ENCODE data around the gene RMRP.
A peak's percentile ranks its signal among the peaks of the same experiment; 100 is the strongest.

RMRP gene

DNA sequence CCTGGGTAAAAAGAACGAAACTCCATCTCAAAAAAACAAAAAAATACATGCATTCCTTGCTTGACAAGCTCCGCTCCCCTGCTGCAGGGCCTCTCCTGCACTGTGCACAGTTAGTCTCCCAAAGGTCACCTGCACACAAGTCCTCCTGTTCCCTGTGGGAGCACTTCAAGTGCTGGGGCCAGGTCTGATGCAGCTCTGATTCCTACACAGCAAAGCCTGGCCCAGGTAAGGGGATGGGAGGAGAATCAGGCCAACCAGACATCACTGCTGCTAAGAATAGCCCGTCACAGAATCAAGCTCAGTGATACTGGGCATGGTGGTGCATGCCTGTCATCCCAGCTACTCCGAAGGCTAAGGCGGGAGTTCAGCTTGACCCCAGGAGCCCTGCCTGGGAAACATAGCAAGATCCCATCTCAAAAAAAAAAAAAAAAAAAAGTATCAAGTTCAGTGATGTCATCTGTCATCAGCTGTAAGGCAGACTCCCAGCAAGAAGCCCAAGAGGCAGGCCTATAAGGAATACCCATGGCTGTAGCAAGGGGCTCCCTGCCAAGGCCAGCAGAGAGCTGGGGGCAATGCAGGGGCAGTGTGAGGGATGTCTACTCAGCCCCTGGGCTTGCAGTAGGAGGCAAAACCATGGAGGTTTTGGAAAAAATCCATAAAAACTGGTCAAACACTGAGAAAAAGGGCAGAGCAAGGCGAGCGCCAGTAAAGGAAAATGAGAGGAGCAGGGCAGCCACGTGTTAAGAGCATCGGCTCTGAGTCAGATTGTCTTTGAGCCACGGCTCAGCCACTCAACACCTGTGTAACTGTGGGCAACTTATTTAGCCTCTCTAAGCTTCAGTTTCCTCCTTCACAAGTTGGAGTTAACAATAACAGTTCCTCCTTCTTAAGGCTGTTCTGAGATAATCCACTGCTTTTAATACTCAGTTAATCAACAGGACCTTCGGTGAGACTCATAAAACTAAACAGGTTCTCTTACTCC lies 28.7 kb upstream of the RMRP start:
- DNase-seq, result no peak

DNA sequence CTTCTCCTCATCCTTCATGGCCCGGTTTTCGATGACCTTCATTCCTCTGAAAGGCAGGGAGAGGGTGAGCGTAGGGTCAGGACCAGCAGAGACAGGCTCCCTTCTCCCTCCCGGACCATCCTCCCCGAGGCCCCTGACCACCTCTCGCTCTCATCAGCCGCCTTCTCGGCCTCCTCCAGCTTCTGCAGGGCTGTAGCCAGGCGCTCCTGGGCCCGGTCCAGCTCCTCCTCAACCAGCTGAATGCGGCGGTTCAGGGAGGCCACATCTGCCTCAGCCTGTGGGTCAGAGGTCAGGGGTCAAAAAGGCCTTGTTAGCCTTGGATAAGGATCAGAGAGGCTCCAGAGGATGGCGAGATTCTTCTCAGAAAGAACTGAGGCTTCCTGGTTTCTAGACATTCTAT lies 27.7 kb upstream of the RMRP start:
- no peak for DNase-seq

DNA sequence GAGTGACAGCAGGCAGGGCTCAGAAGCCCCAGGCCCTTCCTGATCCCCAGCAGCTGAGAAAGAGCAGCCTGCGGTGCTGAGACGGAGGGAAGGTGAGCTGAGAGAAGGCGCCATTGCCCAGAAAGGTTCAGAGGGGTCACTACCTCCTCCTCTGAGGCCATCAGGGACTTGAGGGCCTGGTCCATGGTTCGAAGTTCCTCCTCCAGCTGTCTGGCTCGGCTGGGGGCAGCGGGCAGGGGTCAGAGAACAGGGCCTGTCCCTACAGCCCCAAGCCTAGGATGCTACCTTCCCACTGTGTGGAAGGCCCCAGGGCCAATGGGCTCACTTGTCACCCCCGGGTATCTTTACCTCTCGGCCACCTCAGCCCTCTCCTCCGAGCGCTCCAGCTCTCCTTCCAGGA lies 27.1 kb upstream of the RMRP start:
- no peak for DNase-seq

DNA sequence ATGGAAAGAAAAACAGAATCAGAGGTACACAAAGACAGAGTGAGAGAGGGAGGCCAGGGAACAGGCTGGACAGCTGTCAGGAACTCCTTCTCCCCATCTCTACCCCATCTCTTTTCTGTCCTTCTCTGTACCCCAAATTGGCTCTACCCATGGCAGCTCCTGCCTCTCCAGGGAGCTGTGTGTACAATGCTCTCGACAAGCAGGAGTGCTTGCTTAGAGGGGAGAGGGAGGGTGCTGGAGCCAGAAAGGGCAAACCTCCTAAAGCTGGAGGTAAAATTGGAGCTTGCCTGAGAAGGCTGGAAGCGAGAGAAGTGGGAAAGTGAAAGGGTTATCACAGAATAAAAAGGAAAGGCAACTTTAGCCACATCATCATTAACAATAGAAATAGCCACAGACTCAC lies 25.5 kb upstream of the RMRP start:
- no peak for DNase-seq

DNA sequence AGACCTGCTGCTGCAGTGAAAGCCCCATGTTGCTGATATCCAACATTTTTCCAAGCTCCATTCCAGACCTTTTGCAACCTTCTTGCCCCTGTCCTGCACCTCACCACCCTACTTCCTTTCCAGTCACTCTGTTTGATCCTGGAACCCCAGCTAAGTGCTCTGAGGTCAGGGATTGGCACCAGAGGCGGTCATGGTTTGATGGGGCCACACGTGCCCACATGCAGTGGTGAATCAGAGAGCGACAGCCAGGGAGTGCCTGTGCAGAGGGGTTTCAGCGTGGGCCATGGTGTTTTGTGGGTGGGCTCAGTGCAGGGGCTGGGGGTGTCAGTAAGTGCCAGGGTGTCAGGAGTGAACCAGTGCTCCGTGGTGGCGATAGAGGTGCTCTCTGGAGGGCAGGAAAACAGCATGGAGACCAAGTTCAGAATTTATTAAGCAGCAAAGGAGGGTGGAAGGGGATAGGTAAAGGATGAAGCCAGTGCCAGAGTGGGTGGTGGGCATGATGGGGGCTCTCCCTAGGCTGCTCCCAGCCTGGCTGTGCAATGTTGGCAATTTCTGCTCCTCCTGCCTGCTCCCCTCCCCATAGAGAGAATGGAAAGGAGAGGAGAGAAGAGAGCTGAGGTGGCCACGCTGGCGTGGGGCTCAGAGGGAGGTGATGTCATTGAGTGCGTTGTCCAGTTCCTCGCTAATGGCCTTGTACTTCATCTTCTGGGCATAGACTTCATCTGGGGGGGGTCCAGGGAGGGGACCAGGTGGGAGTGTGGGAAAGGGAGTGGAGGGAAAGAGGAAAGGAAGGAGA lies 24.9 kb upstream of the RMRP start:
- DNase-seq, result no peak

DNA sequence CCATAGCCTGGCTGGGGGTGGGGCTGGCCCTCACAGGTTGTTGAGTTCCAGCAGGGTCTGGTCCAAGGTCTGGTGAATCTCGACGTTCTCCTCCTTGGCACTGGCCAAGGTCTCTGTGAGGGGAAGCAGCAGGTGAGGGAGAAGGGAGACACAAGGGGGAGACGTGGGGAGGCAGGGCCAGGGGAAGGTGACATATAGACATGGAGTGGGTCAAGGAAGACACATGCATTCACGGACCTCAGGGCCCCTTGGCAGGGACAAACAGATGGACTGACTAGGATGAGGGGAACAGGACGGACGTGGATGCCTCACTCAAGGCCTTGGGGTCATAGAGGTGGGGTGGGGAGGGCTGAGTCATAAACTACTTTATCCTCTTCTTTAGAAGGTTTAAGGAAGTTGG lies 24.2 kb upstream of the RMRP start:
- no peak for DNase-seq

DNA sequence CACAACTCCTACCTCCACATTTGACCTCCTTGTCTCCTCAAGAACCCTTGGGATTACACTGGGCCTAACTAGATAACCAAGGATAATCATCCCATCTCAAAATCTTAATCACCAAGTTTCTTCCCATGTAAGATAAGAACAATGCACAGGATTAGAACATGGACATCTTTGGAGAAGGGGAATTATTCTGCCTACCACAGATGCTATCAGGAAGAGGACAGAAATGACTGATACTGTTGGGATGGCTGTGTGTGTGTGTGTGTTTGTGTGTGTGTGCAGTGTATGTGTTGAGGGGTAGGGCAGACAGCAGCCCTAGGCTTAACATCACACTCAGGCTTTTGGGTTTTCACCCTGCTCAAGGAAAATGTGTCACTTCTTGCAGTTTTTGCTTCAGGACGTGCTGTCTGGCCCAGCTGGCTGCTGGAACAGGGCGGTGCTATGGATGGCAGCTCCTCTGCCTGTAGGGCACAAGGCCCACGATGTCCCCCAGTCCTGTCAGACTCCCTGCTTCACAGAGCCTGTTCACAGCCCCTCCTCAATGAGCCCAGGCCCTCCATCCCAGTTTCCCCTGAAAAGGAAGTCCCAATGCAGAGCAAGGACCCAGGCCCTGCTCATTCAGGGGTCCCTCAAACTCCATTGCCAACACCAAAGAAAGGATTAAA lies 23.7 kb upstream of the RMRP start:
- peak; percentile 50 for DNase-seq

DNA sequence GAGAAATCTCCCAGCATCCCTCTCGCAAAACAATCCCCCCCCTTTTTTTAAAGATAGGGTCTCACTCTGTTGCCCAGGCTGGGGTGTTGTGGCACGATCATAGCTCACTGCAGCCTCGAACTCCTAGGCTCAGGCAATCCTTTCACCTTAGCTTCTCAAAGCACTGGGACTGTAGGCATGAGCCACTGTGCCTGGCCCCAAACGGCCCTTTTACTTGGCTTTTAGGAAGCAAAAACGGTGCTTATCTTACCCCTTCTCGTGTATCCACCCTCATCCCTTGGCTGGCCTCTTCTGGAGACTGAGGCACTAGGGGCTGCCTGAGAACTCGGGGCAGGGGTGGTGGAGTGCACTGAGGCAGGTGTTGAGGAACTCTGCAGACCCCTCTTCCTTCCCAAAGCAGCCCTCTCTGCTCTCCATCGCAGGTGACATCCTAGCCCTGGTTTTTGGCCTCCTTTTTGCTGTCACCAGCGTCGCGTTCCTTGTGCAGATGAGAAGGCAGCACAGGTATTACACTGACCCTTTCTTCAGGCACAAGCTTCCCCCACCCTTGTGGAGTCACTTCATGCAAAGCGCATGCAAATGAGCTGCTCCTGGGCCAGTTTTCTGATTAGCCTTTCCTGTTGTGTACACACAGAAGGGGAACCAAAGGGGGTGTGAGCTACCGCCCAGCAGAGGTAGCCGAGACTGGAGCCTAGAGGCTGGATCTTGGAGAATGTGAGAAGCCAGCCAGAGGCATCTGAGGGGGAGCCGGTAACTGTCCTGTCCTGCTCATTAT lies 22.7 kb upstream of the RMRP start:
- no peak for DNase-seq

DNA sequence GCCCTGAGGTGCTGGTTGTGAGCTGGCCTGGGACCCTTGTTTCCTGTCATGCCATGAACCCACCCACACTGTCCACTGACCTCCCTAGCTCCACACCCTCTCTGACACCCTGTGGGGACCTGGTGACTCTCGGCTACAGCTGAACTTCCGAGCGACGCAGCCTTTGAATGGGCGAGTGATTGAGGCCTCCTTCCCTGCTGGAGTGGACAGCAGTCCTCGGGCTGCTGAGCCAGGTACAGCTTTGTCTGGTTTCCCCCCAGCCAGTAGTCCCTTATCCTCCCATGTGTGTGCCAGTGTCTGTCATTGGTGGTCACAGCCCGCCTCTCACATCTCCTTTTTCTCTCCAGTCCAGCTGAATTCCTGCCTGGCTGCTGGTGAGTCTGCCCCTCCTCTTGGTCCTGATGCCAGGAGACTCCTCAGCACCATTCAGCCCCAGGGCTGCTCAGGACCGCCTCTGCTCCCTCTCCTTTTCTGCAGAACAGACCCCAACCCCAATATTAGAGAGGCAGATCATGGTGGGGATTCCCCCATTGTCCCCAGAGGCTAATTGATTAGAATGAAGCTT lies 22.0 kb upstream of the RMRP start:
- no peak for DNase-seq

DNA sequence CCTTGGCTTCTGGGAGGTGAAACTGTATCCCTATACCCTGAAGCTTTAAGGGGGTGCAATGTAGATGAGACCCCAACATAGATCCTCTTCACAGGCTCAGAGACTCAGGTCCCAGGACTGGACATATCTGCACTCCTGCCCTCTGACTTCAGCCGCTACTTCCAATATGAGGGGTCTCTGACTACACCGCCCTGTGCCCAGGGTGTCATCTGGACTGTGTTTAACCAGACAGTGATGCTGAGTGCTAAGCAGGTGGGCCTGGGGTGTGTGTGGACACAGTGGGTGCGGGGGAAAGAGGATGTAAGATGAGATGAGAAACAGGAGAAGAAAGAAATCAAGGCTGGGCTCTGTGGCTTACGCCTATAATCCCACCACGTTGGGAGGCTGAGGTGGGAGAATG lies 21.3 kb upstream of the RMRP start:
- DNase-seq, result no peak

DNA sequence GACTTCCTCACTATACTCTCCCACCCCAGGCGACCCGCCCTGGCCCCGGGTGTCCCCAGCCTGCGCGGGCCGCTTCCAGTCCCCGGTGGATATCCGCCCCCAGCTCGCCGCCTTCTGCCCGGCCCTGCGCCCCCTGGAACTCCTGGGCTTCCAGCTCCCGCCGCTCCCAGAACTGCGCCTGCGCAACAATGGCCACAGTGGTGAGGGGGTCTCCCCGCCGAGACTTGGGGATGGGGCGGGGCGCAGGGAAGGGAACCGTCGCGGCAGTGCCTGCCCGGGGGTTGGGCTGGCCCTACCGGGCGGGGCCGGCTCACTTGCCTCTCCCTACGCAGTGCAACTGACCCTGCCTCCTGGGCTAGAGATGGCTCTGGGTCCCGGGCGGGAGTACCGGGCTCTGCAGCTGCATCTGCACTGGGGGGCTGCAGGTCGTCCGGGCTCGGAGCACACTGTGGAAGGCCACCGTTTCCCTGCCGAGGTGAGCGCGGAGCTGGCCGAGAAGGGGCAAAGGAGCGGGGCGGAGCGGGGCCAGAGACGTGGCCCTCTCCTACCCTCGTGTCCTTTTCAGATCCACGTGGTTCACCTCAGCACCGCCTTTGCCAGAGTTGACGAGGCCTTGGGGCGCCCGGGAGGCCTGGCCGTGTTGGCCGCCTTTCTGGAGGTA lies 18.0 kb upstream of the RMRP start:
- DNase-seq, result no peak

DNA sequence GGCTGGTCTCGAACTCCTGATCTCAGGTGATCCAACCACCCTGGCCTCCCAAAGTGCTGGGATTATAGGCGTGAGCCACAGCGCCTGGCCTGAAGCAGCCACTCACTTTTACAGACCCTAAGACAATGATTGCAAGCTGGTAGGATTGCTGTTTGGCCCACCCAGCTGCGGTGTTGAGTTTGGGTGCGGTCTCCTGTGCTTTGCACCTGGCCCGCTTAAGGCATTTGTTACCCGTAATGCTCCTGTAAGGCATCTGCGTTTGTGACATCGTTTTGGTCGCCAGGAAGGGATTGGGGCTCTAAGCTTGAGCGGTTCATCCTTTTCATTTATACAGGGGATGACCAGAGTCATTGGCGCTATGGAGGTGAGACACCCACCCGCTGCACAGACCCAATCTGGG lies 17.4 kb upstream of the RMRP start:
- no peak for DNase-seq

DNA sequence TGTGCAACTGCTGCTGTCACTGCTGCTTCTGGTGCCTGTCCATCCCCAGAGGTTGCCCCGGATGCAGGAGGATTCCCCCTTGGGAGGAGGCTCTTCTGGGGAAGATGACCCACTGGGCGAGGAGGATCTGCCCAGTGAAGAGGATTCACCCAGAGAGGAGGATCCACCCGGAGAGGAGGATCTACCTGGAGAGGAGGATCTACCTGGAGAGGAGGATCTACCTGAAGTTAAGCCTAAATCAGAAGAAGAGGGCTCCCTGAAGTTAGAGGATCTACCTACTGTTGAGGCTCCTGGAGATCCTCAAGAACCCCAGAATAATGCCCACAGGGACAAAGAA lies 16.2 kb upstream of the RMRP start:
- no peak for DNase-seq

DNA sequence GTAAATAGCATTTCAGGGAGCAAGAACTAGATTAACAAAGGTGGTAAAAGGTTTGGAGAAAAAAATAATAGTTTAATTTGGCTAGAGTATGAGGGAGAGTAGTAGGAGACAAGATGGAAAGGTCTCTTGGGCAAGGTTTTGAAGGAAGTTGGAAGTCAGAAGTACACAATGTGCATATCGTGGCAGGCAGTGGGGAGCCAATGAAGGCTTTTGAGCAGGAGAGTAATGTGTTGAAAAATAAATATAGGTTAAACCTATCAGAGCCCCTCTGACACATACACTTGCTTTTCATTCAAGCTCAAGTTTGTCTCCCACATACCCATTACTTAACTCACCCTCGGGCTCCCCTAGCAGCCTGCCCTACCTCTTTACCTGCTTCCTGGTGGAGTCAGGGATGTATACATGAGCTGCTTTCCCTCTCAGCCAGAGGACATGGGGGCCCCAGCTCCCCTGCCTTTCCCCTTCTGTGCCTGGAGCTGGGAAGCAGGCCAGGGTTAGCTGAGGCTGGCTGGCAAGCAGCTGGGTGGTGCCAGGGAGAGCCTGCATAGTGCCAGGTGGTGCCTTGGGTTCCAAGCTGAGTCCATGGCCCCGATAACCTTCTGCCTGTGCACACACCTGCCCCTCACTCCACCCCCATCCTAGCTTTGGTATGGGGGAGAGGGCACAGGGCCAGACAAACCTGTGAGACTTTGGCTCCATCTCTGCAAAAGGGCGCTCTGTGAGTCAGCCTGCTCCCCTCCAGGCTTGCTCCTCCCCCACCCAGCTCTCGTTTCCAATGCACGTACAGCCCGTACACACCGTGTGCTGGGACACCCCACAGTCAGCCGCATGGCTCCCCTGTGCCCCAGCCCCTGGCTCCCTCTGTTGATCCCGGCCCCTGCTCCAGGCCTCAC lies 15.6 kb upstream of the RMRP start, which contains the start of gene CA9:
Gene CA9, plus strand, starts transcription at position 797 of the 893 bp plus-strand sequence. Its CDS starts 32 bp downstream, at position 829.
- DNase-seq, result no peak

DNA sequence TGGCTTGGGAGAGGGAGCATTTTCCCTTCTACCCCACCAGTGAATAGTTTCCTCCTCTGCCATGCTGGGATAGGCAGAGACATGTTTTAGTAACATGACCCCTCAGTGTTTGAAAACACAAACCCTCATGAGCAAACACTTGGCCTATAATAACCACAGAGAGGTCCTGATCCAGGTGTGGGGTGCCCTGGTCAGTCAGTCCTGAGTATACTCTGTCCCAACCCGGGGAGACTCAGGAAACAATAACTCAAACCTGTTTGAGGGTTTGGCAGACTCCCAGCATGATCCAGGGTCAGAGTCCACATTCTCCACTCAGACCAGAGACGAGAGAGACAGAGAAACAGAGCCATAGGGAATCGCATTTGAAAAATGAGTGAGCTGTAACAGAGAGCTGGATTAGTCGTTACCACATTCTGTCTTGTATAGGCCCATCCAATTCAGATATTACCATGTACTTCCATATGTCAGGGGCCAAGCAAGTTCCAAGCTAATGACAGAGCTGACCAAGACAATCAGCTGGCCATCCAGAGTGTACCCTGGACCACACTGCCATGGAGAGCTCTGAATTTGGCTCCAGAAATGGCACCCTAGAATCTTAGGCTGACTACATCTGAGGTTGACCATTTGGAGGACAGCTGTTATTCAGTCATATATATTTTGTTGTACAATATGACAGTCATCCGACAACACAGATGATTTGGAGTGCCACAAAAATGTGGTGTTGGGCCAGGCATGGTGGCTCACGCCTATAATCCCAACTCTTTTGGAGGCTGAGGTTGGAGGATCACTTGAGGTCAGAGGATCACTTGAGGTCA lies 11.7 kb upstream of the RMRP start:
- no peak for DNase-seq

DNA sequence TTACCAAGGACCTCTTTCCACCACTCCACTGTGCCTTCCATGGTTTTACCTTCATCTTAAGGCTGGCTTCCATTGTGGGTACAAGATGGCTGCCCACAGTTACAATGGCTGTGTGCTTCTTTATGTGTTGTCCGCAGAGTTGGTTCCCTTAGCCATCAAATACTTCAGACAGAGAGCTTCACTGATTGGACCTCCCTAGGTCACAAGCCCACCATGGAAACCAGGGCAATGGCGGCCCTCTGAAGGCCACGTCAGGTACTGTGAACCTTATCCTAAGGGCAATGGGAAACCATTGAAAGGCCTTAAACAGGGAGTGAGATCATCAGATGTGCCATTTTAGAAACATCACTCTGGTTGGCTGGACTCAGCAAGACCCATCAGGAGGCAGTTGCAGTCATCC lies 10.1 kb upstream of the RMRP start:
- DNase-seq, result no peak

DNA sequence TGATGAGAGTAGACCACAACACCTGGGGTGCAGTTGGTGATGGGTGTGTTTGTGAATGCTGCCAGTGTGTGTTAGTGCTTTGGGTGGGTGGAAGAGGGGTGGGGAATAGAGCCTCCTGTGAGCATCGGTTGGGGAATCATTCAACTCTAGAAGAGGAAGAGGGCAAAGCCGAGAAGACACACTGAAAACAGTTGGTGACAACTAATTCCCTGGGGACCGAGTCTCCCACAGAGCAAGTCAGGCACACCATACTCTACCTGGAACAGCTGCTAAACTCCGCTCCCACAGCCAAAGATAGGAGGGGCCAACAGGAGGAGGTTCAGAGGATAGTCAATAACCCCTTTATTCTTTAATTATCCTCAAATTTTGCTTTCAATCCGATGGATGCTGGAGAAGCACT lies 8.7 kb upstream of the RMRP start:
- no peak for DNase-seq

DNA sequence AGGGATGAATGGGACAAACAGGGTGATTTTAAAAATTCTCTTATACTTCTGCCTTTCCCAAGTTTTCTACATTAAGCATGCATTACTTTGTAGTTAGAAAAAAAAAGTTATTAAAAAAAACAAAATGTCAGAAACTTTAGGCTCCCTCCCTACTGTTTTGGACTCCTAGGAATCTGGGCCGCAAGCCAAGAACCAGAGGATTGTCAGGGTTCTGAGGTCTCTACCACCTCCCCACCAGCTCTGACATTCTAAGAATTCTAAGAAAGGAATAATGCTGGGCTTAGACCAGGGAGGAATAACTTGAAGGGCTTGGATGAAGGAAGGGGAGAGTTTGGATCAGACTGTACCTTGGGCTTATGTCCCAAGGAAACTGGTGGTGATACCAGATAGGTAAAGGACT lies 8.2 kb upstream of the RMRP start:
- DNase-seq, result no peak

DNA sequence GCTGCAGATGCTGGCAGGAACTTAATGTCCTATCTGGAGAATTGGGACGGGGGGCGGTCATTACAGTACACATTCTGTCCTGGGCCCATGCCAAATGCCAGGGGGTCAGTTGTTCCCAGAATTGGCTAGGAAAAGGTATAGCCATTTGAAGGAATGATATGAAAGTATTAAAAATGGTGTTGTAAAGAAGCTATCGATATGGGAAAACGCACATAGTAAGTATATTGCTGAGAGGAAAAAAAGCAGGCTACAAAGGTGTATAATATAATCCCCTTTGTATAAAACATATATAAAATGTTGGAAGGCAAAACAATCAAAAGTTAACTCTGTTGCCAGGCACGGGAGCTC lies 7.6 kb upstream of the RMRP start:
- DNase-seq, result no peak

All from NCI-H82 (cell line).